HG02885 (cell line): ENCODE data around the gene FGFR1OP2.
"Not testable (repeated sequence)": the region's sequence is repeated elsewhere in the genome, so short reads cannot be mapped to it uniquely, and the experiment has no call there.

Experiments used
- ATAC-seq: cut with Tn5 transposase; IDR thresholded peaks from one replicate; pipeline ENCODE4 v1.9.1; 2021; ENCODE audit warnings: mild to moderate bottlenecking; ENCODE audit not compliant: unreplicated experiment, poor library complexity

Gene FGFR1OP2

GRCh38 chr12:26937863-26938700 lies at the start of gene FGFR1OP2, which contains the start of gene INTS13:
TSS of gene FGFR1OP2 (plus strand) at chr12:26938470. CDS start at chr12:26954159, 15,689 bp downstream.
TSS of gene INTS13 (minus strand) at chr12:26937981. CDS start at chr12:26936803, 1,178 bp downstream.
- peak; percentile 84 for ATAC-seq

GRCh38 chr12:26890784-26891183 lies 47.5 kb upstream of the FGFR1OP2 start:
- ATAC-seq, result no peak

GRCh38 chr12:26891704-26892103 lies 46.6 kb upstream of the FGFR1OP2 start:
- no peak for ATAC-seq

GRCh38 chr12:26895672-26896071 lies 42.6 kb upstream of the FGFR1OP2 start:
- ATAC-seq, result no peak

GRCh38 chr12:26896913-26897312 lies 41.4 kb upstream of the FGFR1OP2 start:
- no peak for ATAC-seq

- not testable (repeated sequence) for ATAC-seq
Observed at GRCh38 chr12:26903396-26903795, 34.9 kb upstream of the FGFR1OP2 start.

- ATAC-seq, result no peak
Observed at GRCh38 chr12:26906024-26906423, 32.2 kb upstream of the FGFR1OP2 start.

- no peak for ATAC-seq
Observed at GRCh38 chr12:26906704-26907103, 31.6 kb upstream of the FGFR1OP2 start.

- ATAC-seq, result no peak
Observed at GRCh38 chr12:26918321-26919215, 19.7 kb upstream of the FGFR1OP2 start.

GRCh38 chr12:26919216-26919555 lies 19.1 kb upstream of the FGFR1OP2 start:
- no peak for ATAC-seq

GRCh38 chr12:26921886-26922285 lies 16.4 kb upstream of the FGFR1OP2 start:
- ATAC-seq, result no peak

GRCh38 chr12:26928661-26929060 lies 9.6 kb upstream of the FGFR1OP2 start:
- no peak for ATAC-seq

- no peak for ATAC-seq
Observed at GRCh38 chr12:26929590-26929989, 8.7 kb upstream of the FGFR1OP2 start.

- no peak for ATAC-seq
Observed at GRCh38 chr12:26935636-26936378, 2.5 kb upstream of the FGFR1OP2 start.

GRCh38 chr12:26936559-26937442 lies 1.5 kb upstream of the FGFR1OP2 start:
- ATAC-seq, result no peak

- ATAC-seq, result no peak
Observed at GRCh38 chr12:26937443-26937862, 817 bp upstream of the FGFR1OP2 start.

- ATAC-seq, result peak; percentile 19
Observed at GRCh38 chr12:26938701-26939062, 412 bp downstream of the FGFR1OP2 start.

GRCh38 chr12:26939192-26939832 lies 1.0 kb downstream of the FGFR1OP2 start:
- no peak for ATAC-seq

- no peak for ATAC-seq
Observed at GRCh38 chr12:26939953-26940352, 1.7 kb downstream of the FGFR1OP2 start.
